Measurements from ENCODE around the gene MAPRE3.

The MAPRE3 gene

GRCh38 chr2:27001950-27002349, 31.5 kb downstream of the MAPRE3 start:
- TF ChIP-seq, protein P1, sequence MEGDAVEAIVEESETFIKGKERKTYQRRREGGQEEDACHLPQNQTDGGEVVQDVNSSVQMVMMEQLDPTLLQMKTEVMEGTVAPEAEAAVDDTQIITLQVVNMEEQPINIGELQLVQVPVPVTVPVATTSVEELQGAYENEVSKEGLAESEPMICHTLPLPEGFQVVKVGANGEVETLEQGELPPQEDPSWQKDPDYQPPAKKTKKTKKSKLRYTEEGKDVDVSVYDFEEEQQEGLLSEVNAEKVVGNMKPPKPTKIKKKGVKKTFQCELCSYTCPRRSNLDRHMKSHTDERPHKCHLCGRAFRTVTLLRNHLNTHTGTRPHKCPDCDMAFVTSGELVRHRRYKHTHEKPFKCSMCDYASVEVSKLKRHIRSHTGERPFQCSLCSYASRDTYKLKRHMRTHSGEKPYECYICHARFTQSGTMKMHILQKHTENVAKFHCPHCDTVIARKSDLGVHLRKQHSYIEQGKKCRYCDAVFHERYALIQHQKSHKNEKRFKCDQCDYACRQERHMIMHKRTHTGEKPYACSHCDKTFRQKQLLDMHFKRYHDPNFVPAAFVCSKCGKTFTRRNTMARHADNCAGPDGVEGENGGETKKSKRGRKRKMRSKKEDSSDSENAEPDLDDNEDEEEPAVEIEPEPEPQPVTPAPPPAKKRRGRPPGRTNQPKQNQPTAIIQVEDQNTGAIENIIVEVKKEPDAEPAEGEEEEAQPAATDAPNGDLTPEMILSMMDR (IDR thresholded peaks at IDR 0.05; ENCODE audit: low read depth, low read length), result no peak
- no peak for DNase-seq (ENCODE audit: low read depth in 2 of 2)

GRCh38 chr2:27003007-27003406, 32.6 kb downstream of the MAPRE3 start:
- TF ChIP-seq, protein P1 (IDR thresholded peaks at IDR 0.05; ENCODE audit: low read depth, low read length), result no peak
- no peak overlapping the region for H3K4me3 ChIP-seq (replicated peaks in 1 of 2; ENCODE audit: low read depth in 2 of 2, low read length in 2 of 2)
- DNase-seq (ENCODE audit: low read depth in 2 of 2), result no peak

More at GRCh38 chr2:27001950-27002349, 31.5 kb downstream of the MAPRE3 start:
- no peak overlapping the region for H3K4me3 ChIP-seq (replicated peaks in 1 of 2; ENCODE audit: low read depth in 2 of 2, low read length in 2 of 2)

GRCh38 chr2:27003857-27004256, 33.4 kb downstream of the MAPRE3 start:
- peak; percentile 63 to 69 for DNase-seq (ENCODE audit: low read depth in 2 of 2)
- H3K4me3 ChIP-seq (replicated peaks in 1 of 2; ENCODE audit: low read depth in 2 of 2, low read length in 2 of 2), result no peak overlapping the region
- TF ChIP-seq, protein P1 (IDR thresholded peaks at IDR 0.05; ENCODE audit: low read depth, low read length), result no peak

DNA sequence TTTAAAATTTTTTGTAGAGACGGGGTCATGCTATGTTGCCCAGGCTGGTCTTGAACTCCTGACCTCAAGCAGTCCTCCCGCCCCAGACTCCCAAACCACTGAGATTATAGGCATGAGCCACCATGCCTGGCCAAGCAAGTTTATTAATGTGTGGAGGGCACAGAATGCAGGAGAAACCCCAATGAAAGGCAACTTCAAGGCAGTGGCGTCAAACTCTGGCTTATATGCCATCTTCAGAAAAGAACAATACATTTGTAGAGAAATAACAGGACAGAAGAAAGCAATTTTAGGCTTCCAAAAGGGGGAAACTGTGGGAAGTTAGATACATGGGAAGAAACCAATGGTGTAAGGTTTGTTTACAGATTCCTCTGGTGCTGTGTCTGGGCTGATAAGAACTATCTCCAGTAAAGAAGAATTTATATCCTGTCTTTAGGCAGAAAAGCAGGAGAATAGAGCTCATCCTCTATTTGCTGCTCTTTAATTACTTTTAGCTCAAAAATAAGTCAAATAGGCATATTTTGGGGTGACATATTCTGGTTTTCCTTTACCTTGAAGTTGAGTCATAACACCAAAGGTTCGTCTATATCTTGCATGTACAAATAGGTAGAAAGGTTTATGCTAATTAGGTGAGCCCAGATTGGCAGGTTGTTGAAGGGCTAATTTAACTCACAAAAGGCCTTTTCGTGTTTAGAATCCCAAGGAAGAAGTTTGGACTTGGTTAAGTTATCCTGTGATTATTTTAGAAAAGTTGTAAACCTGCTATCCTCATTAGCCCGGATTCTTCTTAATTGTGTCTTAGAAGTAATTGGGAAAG, 36.4 kb downstream of the MAPRE3 start:
- TF ChIP-seq, protein P1 (IDR thresholded peaks at IDR 0.05; ENCODE audit: low read depth, low read length), result no peak
- H3K4me3 ChIP-seq (replicated peaks in 1 of 2; ENCODE audit: low read depth in 2 of 2, low read length in 2 of 2), result no peak overlapping the region
- DNase-seq (ENCODE audit: low read depth in 2 of 2), result no peak

GRCh38 chr2:27007416-27008374, 37.3 kb downstream of the MAPRE3 start:
- no peak overlapping the region for H3K4me3 ChIP-seq (replicated peaks in 1 of 2; ENCODE audit: low read depth in 2 of 2, low read length in 2 of 2)
- no peak for DNase-seq (ENCODE audit: low read depth in 2 of 2)
- TF ChIP-seq, protein P1 (IDR thresholded peaks at IDR 0.05; ENCODE audit: low read depth, low read length), result no peak

GRCh38 chr2:27008678-27009077, 38.2 kb downstream of the MAPRE3 start:
- TF ChIP-seq, protein P1 (IDR thresholded peaks at IDR 0.05; ENCODE audit: low read depth, low read length), result no peak

More at GRCh38 chr2:27008678-27009077, 38.2 kb downstream of the MAPRE3 start:
- no peak for DNase-seq (ENCODE audit: low read depth in 2 of 2)
- H3K4me3 ChIP-seq (replicated peaks in 1 of 2; ENCODE audit: low read depth in 2 of 2, low read length in 2 of 2), result no peak overlapping the region
